ENCODE data around the gene GULP1.

DNA sequence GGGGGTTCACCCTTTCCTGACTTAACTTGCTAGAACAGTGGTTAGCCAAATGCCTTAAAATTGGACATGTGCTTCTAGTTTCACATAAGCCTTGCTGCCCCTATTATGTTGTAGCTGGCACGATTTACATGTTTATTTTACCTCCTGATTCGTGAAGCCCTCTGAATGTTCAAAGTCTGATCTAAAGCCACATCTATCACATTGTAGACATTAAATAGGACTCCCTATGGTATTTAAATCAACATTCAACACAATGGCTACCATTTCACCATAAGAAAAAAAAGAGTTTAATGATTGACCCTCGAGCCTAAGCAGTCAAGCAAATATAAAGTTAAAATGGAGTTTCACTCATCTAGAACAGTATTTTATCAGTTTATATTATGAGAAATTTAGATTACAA is 151.5 kb downstream of the GULP1 start:
- TF ChIP-seq, protein P1, sequence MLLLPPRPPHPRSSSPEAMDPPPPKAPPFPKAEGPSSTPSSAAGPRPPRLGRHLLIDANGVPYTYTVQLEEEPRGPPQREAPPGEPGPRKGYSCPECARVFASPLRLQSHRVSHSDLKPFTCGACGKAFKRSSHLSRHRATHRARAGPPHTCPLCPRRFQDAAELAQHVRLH (tag by site-specific recombination; IDR thresholded peaks at IDR 0.05), result no peak
- TF ChIP-seq TRIM28 (IDR thresholded peaks at IDR 0.05; ENCODE audit: borderline replicate concordance, low read length), result no peak
- TF ChIP-seq BCL11A (tag by site-specific recombination; IDR thresholded peaks at IDR 0.05; ENCODE audit: low read depth), result no peak
- TF ChIP-seq, protein P2, sequence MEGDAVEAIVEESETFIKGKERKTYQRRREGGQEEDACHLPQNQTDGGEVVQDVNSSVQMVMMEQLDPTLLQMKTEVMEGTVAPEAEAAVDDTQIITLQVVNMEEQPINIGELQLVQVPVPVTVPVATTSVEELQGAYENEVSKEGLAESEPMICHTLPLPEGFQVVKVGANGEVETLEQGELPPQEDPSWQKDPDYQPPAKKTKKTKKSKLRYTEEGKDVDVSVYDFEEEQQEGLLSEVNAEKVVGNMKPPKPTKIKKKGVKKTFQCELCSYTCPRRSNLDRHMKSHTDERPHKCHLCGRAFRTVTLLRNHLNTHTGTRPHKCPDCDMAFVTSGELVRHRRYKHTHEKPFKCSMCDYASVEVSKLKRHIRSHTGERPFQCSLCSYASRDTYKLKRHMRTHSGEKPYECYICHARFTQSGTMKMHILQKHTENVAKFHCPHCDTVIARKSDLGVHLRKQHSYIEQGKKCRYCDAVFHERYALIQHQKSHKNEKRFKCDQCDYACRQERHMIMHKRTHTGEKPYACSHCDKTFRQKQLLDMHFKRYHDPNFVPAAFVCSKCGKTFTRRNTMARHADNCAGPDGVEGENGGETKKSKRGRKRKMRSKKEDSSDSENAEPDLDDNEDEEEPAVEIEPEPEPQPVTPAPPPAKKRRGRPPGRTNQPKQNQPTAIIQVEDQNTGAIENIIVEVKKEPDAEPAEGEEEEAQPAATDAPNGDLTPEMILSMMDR (tag by site-specific recombination; IDR thresholded peaks at IDR 0.05), result no peak
- TF ChIP-seq, protein P3, sequence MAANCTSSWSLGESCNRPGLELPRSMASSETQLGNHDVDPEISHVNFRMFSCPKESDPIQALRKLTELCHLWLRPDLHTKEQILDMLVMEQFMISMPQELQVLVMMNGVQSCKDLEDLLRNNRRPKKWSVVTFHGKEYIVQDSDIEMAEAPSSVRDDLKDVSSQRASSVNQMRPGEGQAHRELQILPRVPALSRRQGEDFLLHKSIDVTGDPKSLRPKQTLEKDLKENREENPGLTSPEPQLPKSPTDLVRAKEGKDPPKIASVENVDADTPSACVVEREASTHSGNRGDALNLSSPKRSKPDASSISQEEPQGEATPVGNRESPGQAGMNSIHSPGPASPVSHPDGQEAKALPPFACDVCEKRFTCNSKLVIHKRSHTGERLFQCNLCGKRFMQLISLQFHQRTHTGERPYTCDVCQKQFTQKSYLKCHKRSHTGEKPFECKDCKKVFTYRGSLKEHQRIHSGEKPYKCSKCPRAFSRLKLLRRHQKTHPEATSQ (tag by site-specific recombination; IDR thresholded peaks at IDR 0.05), result no peak
- TF ChIP-seq KLF16 (tag by site-specific recombination; IDR thresholded peaks at IDR 0.05), result no peak
- TF ChIP-seq KLF7 (tag by site-specific recombination; IDR thresholded peaks at IDR 0.05; ENCODE audit: borderline replicate concordance), result no peak
- no peak for TF ChIP-seq ZNF791 (tag by site-specific recombination; IDR thresholded peaks at IDR 0.05)
- TF ChIP-seq, protein P4, sequence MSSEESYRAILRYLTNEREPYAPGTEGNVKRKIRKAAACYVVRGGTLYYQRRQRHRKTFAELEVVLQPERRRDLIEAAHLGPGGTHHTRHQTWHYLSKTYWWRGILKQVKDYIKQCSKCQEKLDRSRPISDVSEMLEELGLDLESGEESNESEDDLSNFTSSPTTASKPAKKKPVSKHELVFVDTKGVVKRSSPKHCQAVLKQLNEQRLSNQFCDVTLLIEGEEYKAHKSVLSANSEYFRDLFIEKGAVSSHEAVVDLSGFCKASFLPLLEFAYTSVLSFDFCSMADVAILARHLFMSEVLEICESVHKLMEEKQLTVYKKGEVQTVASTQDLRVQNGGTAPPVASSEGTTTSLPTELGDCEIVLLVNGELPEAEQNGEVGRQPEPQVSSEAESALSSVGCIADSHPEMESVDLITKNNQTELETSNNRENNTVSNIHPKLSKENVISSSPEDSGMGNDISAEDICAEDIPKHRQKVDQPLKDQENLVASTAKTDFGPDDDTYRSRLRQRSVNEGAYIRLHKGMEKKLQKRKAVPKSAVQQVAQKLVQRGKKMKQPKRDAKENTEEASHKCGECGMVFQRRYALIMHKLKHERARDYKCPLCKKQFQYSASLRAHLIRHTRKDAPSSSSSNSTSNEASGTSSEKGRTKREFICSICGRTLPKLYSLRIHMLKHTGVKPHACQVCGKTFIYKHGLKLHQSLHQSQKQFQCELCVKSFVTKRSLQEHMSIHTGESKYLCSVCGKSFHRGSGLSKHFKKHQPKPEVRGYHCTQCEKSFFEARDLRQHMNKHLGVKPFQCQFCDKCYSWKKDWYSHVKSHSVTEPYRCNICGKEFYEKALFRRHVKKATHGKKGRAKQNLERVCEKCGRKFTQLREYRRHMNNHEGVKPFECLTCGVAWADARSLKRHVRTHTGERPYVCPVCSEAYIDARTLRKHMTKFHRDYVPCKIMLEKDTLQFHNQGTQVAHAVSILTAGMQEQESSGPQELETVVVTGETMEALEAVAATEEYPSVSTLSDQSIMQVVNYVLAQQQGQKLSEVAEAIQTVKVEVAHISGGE (tag by site-specific recombination; conservative IDR thresholded peaks at IDR 0.05; ENCODE audit: low read depth), result no peak
- TF ChIP-seq ZNF335 (tag by site-specific recombination; conservative IDR thresholded peaks at IDR 0.05), result no peak
- TF ChIP-seq ZNF174 (tag by site-specific recombination; IDR thresholded peaks at IDR 0.05), result no peak

Data from HEK293 (cell line).